Progenitor cell of endocrine pancreas (in vitro differentiated cells): ENCODE results near the gene WWP2. TPM values are rescaled to one million over a fixed set of nuclear protein-coding genes. Genes with fewer than 3 reads are reported as not detected.

Source experiments
- DNase-seq: peaks from one replicate; pipeline ENCODE4 v3.0.0; 2021; ENCODE audit warnings: low spot score; ENCODE audit not compliant: unreplicated experiment
- H3K27ac Mint-ChIP-seq: 2 replicates; pipeline ENCODE4 v1.8.0; 2021; ENCODE audit warnings: mild to moderate bottlenecking, moderate library complexity, mixed read lengths
- H3K27me3 Mint-ChIP-seq: 2 replicates; pipeline ENCODE4 v1.8.0; 2021; ENCODE audit warnings: mixed read lengths
- H3K36me3 Mint-ChIP-seq: 2 replicates; pipeline ENCODE4 v1.8.0; 2022; ENCODE audit warnings: mixed read lengths; ENCODE audit not compliant: insufficient read depth
- H3K4me1 Mint-ChIP-seq: 2 replicates; pipeline ENCODE4 v1.8.0; 2021; ENCODE audit warnings: low read depth, mixed read lengths
- H3K4me3 Mint-ChIP-seq: 2 replicates; pipeline ENCODE4 v1.8.0; 2021; ENCODE audit warnings: low read depth, mild to moderate bottlenecking, moderate library complexity, mixed read lengths
- H3K9me3 Mint-ChIP-seq: 2 replicates; pipeline ENCODE4 v1.8.0; 2021; ENCODE audit warnings: low read depth, mixed read lengths
- CTCF ChIP-seq: fragments of 200-600 bp; sonication (generic); IDR thresholded peaks from one replicate; pipeline ENCODE4 v1.5.0; 2021; ENCODE audit warnings: antibody characterized with exemption, mild to moderate bottlenecking; ENCODE audit not compliant: unreplicated experiment
- total RNA-seq: library from RNA; stranded (reverse); gene quantifications from 2 replicates; pipeline ENCODE4 v1.2.1, GENCODE V29; 2021

The WWP2 gene
- total RNA-seq, 1 donor from 2014 or later = 62.3 TPM

- H3K4me3 Mint-ChIP-seq = no peak overlapping the region
- H3K36me3 Mint-ChIP-seq = peaks cover 3% of the 10 kb centered on the region
- peaks cover 11% of the 10 kb centered on the region for H3K4me1 Mint-ChIP-seq
- H3K27ac Mint-ChIP-seq = peak overlapping the region; percentile 62
- no peaks in the 10 kb centered on the region for H3K27me3 Mint-ChIP-seq
- H3K9me3 Mint-ChIP-seq = no peaks in the 10 kb centered on the region
- TF ChIP-seq CTCF = no peak
- DNase-seq = no peak
Measured at GRCh38 chr16:69773260-69773947, 11.3 kb downstream of the WWP2 start.

DNA sequence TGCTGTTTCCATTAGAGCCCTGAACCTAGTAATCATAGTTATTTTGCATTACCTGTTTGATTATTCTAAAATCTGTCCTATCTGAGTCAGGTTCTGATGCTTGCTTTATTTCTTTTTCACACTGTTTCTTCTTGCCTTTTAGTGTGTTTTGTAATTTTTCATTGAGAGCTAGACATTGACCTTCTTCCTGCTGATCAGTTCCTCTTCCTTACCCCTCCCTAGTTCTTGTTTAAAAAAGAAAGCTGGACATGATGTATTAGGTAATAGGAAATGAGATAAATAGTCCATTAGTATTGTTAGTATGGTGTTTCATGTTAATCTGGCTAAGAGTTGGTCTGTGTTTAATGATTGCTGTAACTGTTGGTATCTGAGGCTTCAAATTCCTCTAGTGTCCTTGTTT lies 13.4 kb downstream of the WWP2 start:
- Mint-ChIP-seq H3K36me3 (peaks cover 3% of the 10 kb centered on the region), H3K4me1 (peaks cover 10% of the 10 kb centered on the region), H3K27ac (no peak overlapping the region), H3K4me3 (no peak overlapping the region), H3K27me3 (no peaks in the 10 kb centered on the region), H3K9me3 (no peaks in the 10 kb centered on the region)
- no peak for TF ChIP-seq CTCF
- DNase-seq = no peak

DNA sequence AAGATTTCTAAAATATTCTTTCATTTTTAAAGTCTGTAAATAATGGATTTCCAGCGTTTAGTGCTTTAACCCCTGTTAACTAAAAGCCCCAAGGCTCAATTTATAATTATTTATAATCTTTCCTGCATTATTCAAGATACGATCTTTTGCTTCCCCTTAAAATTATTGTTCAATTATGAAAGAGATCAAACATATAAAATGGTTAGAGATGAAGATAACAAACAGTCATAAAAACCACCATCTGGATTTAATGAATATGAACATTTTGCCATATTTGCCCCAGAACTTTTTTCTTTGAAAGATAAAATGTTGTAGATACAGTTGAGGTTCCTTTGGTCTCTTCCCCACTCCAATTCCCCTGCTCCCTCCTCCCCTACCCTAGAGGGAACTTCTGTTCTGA lies 17.6 kb downstream of the WWP2 start:
- no peak for DNase-seq
- H3K9me3 Mint-ChIP-seq = no peaks in the 10 kb centered on the region
- TF ChIP-seq CTCF = no peak
- H3K27ac Mint-ChIP-seq = no peak overlapping the region
- H3K27me3 Mint-ChIP-seq = no peaks in the 10 kb centered on the region
- no peak overlapping the region for H3K4me3 Mint-ChIP-seq
- H3K36me3 Mint-ChIP-seq = peaks cover 6% of the 10 kb centered on the region
- H3K4me1 Mint-ChIP-seq = no peaks in the 10 kb centered on the region

GRCh38 chr16:69781118-69781517 lies 19.0 kb downstream of the WWP2 start:
- no peak for DNase-seq
- Mint-ChIP-seq H3K4me1 (no peaks in the 10 kb centered on the region), H3K27ac (no peak overlapping the region), H3K9me3 (no peaks in the 10 kb centered on the region), H3K4me3 (no peak overlapping the region), H3K27me3 (no peaks in the 10 kb centered on the region), H3K36me3 (peaks cover 11% of the 10 kb centered on the region)
- no peak for TF ChIP-seq CTCF

DNA sequence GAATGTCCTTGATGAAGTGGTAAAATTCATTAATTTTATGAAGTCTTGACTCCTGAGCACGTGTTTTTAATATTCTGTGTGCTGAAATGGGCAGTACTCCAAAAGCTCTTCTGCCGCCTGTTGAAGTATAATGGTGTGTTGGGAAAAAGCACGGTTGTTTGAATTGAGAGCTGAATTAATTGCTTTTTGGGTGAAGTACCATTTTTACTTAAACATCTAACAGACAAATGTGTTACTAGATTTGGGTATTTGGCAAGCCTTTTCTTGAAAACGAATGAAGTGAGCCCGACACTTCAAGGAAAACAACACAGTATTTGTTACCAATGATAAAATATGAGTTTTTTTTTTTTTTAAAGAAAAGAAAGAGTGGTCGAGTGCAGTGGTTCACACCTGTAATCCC lies 22.5 kb downstream of the WWP2 start:
- no peaks in the 10 kb centered on the region for H3K27me3 Mint-ChIP-seq
- no peak overlapping the region for H3K27ac Mint-ChIP-seq
- no peaks in the 10 kb centered on the region for H3K4me1 Mint-ChIP-seq
- no peak for TF ChIP-seq CTCF
- DNase-seq = no peak
- no peak overlapping the region for H3K4me3 Mint-ChIP-seq
- H3K36me3 Mint-ChIP-seq = peaks cover 26% of the 10 kb centered on the region
- H3K9me3 Mint-ChIP-seq = no peaks in the 10 kb centered on the region
